GM21723 (cell line): ENCODE measurements around the gene BMP7.

Experiments used
- ATAC-seq: cut with Tn5 transposase; IDR thresholded peaks from one replicate; pipeline ENCODE4 v1.9.1; 2021; ENCODE audit warnings: mild to moderate bottlenecking, moderate library complexity; ENCODE audit not compliant: unreplicated experiment

BMP7 gene

DNA sequence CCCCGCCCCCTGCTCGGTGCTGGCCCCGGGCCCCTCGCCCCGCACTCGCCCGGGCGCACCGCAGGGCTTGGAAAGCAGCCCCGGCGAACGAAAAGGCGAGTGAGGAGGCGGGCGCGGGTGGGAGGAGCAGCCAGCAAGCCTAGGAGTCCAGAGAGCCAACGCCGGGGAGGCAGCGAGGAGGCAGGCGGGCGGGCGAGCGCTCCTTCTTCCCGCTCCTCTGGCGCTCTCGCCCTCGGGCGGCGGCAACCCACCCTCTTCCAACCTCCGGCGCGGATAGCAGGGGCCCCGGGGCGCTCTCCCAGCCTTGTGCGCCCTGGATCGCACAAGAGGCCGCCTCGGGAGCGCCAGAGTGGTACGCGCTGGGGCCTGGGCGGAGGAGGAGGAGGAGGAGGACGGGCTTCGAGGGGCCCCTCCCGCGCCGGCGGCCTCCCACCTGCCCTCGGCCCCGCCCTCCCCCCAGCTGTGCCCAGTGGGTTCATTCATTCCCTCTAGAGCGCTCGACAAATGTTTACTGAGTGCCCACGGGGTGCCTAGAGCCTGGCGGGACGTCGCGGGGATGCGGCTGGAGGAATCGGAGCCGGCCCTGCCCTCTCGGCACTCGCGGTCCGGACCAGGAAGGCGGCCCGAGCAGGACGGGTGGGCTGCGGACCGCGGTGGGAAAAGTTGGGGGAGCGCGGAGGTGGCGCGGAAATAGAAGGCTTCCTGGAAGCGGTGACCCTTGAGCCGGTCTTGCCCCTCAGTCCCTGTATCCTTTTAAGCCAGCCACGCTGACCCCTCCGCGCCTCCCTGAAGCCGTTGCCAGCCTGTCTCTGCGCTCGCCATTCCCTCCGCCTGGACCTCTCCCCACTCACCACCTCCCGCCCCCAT is at the start of gene BMP7:
Gene BMP7, minus strand, starts transcription at position 351 of the 867 bp plus-strand sequence. CDS start 519 bp downstream, outside the sequence.
- no peak for ATAC-seq

DNA sequence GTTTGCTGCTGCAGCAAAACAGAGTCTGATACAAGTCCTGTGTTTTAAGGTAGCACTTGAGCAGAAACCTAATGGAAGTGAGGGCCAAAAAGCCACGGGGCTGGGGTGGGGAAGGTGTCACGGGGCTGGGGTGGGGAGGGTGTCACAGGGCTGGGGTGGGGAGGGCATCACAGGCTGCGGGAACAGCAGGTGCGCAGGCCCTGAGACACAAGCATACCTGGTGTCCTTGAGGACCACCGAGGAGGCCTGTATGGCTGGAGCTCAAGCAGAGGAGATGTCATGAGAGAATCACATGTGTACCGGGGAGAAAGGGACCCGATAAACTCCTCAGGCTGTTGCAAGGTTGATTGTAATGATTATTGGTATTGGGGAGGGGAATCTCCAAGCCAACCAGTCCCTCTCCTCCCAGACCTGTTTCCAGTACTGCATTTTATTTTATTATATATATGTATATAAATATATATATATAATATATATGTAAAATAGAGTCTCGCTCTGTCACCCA is 49.6 kb upstream of the BMP7 start:
- ATAC-seq, result no peak

DNA sequence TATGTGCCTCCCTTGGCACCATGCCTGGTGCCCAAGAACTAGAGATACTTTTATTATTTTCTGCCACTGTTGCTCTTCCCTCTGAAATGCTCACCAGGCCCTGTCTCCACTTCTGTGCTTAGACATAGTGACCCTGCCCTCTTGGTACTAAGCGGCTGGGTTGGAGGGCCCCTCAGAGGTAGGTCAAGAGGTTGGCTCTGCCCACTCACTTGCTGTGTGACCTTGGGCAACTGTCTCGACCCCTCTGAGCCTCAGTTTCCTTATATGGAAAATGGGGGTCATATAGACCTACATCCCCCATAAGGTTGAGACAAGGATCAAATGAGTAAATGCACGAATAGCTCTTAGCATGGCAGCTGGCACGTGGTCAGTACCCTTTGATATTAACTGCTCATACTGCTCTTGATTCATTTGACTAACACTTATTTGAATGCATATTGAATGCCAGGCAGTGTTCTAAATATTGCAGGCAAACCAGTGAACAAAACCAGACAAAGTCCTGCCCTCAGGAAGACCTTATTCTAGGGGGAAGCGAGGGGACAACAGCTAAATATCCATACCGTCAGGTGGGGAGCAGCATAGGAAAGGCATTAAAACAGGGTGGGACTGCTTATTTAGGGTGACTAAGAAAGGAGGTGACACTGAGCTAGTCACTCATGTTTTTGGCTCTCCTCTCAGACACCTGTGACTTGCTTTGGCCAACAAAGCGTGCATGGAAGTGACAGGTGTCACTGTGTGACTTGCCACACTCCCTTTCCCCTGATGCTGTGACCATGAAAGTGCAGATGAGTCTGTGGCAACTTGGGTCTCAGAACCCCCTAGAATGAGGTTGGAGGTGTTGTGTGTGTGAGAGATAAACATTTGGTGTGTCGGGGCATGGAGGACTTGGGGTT is 48.9 kb upstream of the BMP7 start:
- no peak for ATAC-seq

DNA sequence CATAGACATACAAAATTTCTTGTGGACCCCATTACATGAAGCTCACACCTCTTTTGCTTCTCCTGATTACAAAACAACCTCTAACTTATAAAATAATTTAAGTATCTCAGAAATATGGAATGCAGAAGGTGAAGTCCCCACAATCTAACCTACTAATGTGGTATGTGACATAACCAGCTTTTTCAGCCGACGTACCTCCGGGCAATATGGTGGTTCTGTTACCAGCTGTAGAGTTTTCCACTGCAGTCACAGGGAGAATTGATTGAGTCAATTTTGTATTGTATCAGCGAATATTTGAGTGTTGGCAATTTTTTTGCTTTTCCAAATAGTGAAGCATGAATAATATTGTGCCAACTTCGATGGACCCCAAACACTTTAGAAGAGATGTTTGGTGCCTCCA is 47.5 kb upstream of the BMP7 start:
- no peak for ATAC-seq

DNA sequence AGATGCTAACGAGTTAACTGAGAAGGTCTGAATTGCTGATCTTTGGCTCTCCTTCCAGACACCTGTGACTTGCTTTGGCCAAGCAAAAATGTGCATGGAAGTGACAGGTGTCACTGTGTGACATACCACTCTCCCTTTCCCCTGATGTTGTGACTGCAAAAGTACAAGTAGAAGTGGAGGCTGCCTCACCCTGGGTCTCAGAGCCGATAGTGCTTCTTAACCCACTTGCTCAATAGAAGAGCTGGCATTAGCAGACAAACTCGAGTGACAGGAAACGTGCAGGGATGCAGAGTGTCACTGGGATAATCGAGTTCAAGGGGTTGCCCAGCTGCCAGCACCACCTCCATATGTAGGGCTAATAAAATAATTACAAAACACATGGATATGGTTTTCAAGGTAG is 46.8 kb upstream of the BMP7 start:
- no peak for ATAC-seq

DNA sequence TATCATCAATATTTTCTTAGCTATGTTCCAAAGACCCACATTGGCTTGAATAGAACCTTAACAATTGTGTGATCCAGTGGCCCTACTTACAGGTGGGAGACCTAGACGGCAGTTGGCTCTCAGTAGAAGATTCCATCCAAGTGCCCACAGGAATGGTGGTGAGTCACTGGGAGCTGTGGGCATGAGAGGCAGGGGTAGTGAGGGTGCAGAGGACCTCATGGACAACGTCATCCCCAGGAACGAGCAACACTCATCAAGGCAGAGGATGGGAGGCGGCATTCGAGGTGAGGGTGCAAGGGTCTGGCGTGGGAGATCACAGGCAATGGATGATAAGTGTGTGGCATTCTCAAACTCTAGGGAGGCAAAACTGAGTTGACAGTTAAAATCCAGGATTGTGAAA is 45.7 kb upstream of the BMP7 start:
- ATAC-seq, result no peak

DNA sequence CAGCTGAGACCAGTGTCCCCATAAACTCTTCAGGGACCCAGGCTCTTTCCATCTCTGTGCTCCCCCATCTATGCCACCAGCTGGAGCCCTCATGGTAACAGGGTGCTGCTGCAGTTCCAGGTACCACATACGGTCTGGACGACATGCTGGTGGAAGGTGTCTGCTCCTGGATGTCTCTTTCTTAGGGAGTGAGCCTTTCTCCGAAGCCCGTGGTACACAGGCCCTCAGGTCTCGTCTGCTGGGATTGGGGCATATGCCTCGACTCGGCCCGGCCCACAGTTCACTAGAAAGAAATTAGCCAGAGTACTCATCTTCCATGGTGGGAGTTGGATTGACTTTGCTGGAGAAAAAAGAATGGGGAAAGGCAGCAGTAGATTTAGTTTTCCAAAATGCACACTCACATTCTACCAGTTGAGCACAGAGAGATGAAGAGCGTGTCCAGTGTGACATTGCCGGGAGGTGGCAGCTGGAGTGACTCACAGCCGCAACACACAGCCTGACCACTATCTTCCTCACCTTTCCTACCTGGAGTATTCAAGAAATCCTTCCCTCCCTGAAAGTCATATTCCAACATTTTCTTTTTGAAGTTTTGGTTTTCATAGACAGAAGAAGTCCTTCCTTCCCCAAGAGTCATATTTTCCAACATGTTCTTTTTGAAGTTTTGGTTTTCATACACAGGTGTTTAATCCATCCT is 44.5 kb upstream of the BMP7 start:
- no peak for ATAC-seq

DNA sequence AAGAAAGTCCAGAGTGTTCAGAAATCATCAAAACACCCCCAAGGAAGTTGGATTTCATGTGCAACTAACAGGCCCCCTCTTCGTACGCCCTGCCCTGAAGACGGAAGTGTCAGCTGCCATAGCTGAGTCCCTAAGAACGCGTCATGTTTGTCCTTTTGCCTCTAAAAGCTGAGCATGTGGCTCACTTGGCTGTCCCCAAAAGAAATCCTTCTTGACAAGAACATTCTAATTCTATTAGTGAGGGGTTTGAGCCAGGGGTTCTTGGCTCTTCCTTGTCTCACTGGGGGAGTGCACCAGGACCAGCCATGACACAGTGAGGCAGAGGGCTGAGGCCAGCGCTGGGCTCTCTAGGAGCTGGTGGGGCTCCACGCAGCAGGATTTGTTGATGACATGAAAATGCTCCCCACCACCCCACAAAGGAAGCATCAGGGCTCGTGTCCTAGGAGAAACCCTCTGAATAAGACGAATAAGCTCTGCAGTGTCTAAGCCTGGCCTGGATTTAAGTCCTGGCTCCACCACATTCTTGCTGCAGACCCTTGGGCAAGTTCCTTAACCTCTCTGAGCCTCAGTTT is 43.2 kb upstream of the BMP7 start:
- ATAC-seq, result no peak

DNA sequence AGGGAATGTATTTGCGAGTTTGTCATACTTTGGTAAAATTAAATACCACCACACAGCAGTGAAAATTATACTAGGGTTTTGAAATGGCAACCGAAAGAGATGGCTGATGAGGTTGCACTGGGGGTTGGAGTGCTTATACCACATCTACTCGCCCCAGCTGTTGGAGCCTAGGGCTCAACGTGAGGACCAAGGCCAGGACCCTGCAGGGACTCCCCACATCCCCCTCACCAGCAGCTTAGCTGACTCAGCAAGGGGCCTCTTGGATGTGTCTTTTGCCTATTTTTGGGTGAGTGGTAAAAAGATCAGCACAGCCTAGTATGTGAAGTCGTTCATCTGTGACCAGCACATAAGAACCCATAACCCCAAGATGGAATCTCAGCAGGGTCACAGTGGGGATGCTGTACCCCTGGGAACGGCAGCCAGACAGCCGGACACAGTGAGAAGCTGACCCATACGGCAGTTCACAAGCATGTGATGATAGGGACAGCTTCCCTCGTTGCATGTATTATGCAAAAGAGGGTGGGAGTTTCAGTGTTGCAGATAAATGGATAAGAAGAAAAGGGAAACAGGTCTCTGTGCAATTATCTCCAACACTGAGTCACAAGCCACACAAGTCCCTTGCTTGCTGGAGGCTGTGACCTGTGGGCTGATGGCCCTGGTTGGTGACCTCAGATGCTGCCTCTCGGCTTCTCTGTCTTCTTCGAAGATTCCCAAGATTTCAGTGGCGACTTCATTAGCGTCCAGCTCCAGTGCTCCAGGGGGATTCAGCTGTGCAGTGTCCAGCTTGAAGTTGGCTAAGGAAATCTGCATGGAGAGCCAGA is 42.2 kb upstream of the BMP7 start:
- ATAC-seq, result no peak

DNA sequence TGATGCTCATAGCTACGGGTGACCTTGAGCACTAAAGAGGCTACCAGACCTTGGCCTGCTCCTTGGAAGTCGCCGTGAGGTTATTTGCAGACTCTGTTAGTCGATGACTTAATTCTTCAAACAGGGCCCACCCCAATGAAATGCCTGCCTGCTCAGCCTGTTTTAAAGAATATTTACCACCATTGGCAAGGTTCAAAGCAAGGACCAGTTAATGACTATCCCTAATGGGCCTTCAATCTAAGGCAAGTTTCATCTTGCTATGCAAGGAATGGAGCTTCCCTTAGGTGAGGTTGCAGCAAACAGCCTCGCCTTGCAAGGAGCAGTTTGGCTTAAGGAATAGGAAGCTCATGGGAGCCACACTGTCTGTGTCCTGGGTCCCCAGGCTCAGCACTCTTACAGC is 40.3 kb upstream of the BMP7 start:
- no peak for ATAC-seq

DNA sequence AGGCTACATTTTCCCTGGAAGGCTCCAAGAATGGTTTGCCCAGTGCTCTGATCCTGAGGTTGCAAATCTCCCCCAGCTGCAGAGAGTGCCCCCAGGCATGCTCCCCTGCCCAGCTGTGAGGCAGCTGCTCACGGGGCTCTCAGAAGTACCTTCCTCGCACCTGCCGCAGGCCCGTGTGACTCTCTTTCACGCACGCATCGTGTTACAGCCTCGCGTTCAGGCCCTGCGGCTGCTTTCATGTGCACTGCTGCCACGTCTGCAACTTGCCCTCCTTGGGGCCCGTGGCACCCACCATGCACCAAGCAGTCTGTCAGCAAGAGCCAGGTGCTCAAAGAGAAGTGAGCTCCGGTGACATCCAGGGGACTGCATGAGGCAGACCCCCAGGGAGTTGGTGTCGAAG is 34.6 kb upstream of the BMP7 start:
- ATAC-seq, result no peak

DNA sequence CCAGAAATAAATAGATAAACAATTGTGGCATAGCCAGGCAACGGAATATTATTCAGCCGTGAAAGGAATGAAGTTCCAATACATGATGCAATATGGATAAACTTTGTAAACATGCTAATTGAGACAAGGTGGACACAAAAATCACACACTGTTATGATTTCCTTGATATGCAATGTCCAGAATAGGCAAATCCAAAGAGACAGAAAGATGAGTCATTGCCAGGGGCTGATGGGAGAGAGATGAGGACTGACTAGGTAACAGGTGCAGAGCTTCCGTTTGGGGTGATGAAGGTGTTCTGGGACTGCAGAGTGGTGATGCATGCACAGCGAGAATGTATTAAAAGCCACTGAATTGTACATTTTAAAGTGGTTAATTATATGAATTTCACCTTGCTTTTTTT is 32.0 kb upstream of the BMP7 start:
- ATAC-seq, result no peak

DNA sequence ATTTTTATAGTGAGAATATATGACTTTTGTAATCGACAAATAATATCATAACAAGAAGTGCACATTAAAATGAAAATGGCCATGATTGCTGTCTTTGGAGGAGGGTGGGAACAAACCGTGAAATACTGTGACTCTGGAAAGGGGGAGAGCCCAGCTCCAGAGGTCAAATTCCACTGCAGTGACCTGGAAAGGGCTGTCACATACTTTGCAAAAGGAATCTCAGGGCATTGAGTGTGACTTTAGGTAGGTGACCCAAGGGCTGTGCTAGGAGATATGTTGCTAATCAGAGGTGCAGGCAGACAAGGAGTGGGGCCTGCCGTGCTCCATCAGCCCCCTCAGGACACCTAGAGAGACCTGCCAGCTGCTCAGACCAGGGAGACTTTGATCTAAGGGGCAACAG is 28.1 kb upstream of the BMP7 start:
- ATAC-seq, result no peak

DNA sequence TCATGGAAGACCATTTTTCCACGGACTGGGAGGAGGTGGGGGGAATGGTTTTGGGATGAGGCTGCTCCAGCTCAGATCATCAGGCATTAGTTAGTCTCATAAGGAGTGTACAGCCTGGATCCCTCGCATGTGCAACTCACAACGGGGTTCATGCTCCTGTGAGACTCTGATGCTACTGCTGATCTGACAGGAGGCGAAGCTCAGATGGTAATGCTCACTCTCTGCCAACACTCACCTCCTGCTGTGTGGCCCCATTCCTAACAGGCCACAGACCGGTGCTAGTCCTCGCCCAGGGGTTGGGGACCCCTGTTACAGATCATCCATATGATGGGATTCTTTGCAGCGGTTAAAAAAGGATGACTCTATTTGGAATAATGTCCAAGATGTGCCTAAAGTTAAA is 27.6 kb upstream of the BMP7 start:
- no peak for ATAC-seq

DNA sequence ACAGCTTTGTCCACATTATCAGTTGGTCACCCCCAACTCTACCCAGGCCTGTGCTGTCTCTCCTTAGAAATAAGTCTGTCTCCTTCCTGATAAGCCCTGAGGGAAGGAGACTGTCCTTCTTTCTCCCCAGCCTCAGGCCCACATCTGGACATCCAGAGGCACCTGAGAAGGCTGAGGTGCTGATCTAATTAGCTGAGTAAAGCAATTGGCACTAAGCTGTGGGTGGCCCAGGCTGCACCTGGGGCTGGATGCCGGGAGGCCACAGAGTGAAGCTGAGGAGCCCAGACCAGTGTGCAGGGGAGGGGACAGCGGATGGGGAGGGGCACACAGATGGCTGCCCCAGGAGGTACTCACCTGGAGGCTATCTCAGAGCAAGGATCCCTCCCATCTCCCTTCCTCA is 26.2 kb upstream of the BMP7 start:
- ATAC-seq, result no peak

DNA sequence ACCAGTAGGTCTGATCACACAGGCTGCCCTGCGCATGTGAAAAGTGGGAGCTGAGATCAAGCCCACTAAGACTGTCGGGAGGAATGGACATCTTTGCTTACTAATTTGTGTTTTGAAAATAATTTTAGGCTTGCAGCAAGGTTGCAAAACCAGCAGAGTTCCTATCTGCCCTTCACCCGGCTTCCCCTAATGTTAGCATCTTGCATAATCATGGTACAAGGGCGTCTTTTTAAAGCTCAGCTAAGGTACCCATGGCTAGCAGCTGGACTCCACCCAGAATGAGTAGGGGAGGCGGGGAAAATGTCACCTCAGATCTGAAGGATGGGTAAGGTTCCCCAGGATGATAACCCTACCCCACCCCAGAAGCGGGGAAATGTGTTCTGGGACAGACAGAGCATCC is 25.3 kb upstream of the BMP7 start:
- no peak for ATAC-seq

DNA sequence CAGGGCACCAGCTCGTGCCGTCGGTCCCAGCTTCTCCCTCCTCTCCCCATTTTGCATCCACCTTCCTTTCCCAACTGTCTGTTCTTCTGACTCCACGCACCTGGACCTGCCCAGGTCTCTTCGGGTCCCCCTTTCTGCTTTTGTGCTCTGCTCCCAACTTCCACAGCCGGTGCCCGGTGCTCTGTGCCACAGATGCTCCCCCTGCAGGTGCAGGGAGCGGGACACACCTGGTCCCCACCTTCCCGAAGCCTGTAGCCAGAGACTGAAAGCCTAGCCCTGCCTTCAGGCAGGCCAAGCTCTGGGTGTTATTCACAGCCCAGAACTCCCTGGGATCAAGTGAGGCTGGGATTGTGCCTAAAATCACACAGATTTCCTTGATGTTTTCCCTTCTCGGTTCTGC is 24.6 kb upstream of the BMP7 start:
- no peak for ATAC-seq

DNA sequence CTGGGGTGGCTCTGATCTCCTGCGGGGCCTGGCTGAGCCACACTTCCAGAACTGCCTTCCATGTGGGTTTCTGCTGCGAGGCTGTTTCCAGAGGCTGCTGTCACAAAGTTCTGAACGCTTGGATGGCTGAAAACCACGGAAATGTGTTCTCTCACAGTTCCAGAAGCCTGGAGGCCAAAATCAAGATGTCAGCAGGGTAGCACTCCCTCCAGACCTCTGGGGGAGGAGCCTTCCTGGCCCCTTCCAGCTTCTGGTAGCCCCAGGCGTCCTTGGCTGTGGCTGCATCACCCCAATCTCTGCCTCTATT is 23.7 kb upstream of the BMP7 start:
- ATAC-seq, result no peak

DNA sequence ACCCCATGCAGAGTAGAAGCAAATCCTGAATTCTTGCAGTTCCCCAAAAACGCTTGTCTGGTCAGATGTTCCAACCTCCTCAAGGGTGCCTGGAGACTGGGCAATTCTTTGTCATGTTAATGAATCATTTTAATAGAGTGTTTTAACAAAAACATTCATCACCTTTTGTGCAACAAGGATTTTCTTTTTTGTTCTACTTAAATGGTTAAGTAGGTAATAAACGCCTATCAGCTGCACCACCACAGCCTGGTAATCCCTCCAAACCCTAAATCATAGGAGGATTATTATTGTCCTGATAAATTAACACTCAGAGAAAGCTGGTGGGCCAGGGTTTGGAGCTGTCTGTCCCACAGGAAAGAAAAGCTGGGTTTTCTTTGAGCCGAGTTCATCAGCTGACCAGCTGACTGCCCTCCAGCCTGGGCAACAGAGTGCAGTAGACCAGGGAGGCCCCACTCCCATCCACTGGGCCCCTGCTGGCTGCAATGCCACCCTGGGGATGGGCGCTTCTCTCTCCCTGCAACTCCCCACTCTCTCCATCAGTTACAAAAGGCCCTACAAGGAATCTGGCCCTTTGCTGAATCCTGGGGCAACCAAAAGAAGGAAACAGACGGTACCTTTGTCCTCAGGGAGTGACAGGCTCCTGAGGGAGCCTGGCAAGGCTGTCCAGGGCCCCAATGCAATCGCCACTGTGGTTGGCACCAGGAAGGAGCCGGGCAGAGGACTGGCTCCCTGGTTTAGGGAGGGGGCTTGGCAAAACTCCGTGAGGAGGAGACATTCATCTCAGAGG is 23.1 kb upstream of the BMP7 start:
- ATAC-seq, result no peak
